ENCODE data around the gene COX7C.

- TF ChIP-seq GATA2 (IDR thresholded peaks at IDR 0.05; ENCODE audit: low read depth, low read length), result no peak
- no peak for TF ChIP-seq GATA3 (IDR thresholded peaks at IDR 0.05; ENCODE audit: low read depth, low read length)
Observed at GRCh38 chr5:86579502-86579901, 38.2 kb upstream of the COX7C start.

Data from SH-SY5Y (cell line).